ENCODE data around the gene SORCS3. TPM values are rescaled to one million over a fixed set of nuclear protein-coding genes. Genes with fewer than 3 reads are reported as not detected.

SORCS3 gene
- total RNA-seq, 1 experiment from 2014 or later: not detected

DNA sequence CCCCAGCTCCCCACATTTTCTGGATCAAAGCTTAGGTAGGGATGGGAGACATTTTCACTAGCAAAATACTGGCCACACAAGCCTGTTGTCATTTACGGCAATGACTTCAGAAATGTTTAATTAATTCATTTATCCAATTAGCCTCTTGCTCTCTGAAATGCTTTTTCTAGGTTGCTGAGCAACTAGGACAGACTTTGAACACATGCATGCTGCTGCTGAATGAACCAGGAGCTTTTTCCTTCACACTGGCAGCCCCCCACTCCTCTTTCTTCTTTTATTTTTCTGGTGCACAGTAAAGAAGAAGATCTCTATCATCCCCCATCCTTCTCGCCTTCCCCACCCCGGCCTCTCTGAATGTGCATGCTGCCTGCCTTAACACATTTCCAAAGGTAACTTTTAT is 22.5 kb downstream of the SORCS3 start:
- Histone ChIP-seq H3K4me2 (ENCODE audit: low read length) (no peak overlapping the region), H3K4me1 (ENCODE audit: insufficient read depth, low read length) (no peaks in the 10 kb centered on the region), H3K9me3 (ENCODE audit: low read length) (no peaks in the 10 kb centered on the region), H4K20me1 (ENCODE audit: low read length) (no peaks in the 10 kb centered on the region), H2AFZ (ENCODE audit: low read length) (no peak overlapping the region), H3K36me3 (ENCODE audit: low read depth, low read length) (no peaks in the 10 kb centered on the region), H3K27me3 (ENCODE audit: low read length) (no peaks in the 10 kb centered on the region; the same call in 1 of the 2 replicates), H3K9ac (ENCODE audit: low read length) (no peak overlapping the region), H3K79me2 (ENCODE audit: low read length) (no peaks in the 10 kb centered on the region), H3K4me3 (ENCODE audit: low read length) (no peak overlapping the region), H3F3A (ENCODE audit: low read length, unreplicated experiment) (no peaks in the 10 kb centered on the region), H3K27ac (ENCODE audit: low read length) (no peak overlapping the region), H3K9me2 (replicated peaks; ENCODE audit: low read length) (no peaks in the 10 kb centered on the region)
- ChIA-PET POLR2A (ENCODE audit: unreplicated experiment) (no interaction called here), CTCF (no interaction called here)
- BruUV-seq (replicated peaks): no TSS peak
- TF ChIP-seq EZH2phosphoT487 (IDR thresholded peaks at IDR 0.05; ENCODE audit: borderline replicate concordance, low read length) (no peak), CTCF (conservative IDR thresholded peaks at IDR 0.05; ENCODE audit: low read depth, low read length) (no peak), EZH2 (IDR thresholded peaks at IDR 0.05; ENCODE audit: low read length, unreplicated experiment) (no peak)
- DNase-seq (no peak), ATAC-seq (no peak)
- intact Hi-C loops (cut with micrococcal nuclease): no loop called here

DNA sequence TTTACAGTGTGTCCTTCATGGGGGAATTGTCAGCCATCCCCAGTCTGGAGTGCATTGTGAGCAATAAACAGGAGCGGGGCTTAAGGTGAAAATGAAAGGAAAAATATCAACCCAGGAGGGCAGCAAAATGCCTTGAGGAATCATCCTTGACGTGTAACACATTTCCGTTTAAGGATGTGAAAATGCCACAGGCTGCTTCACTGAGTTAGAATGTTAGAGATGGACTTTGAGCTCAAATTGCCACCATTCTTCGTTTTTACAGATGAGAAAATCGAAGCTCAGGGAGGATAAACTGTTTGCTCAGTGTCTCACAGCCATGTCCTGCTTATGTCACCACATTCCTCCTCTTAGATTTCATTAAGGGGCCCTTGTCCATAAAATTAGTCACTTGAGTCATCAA is 23.1 kb downstream of the SORCS3 start:
- H3K79me2 ChIP-seq (ENCODE audit: low read length): no peaks in the 10 kb centered on the region
- no peaks in the 10 kb centered on the region for H4K20me1 ChIP-seq (ENCODE audit: low read length)
- no peaks in the 10 kb centered on the region for H3K4me1 ChIP-seq (ENCODE audit: insufficient read depth, low read length)
- no peak overlapping the region for H2AFZ ChIP-seq (ENCODE audit: low read length)
- intact Hi-C loops (cut with micrococcal nuclease): no loop called here
- no peak for ATAC-seq
- no peak overlapping the region for H3K9ac ChIP-seq (ENCODE audit: low read length)
- H3F3A ChIP-seq (ENCODE audit: low read length, unreplicated experiment): no peaks in the 10 kb centered on the region
- no peaks in the 10 kb centered on the region for H3K9me3 ChIP-seq (ENCODE audit: low read length)
- no peaks in the 10 kb centered on the region; the same call in 1 of the 2 replicates for H3K27me3 ChIP-seq (ENCODE audit: low read length)
- CTCF ChIA-PET: no interaction called here
- no peak overlapping the region for H3K27ac ChIP-seq (ENCODE audit: low read length)
- TF ChIP-seq EZH2 (IDR thresholded peaks at IDR 0.05; ENCODE audit: low read length, unreplicated experiment): no peak
- no peak for TF ChIP-seq CTCF (conservative IDR thresholded peaks at IDR 0.05; ENCODE audit: low read depth, low read length)
- no peak for TF ChIP-seq EZH2phosphoT487 (IDR thresholded peaks at IDR 0.05; ENCODE audit: borderline replicate concordance, low read length)
- DNase-seq: no peak
- H3K9me2 ChIP-seq (replicated peaks; ENCODE audit: low read length): no peaks in the 10 kb centered on the region
- BruUV-seq (replicated peaks): no TSS peak
- H3K36me3 ChIP-seq (ENCODE audit: low read depth, low read length): no peaks in the 10 kb centered on the region
- no peak overlapping the region for H3K4me2 ChIP-seq (ENCODE audit: low read length)
- POLR2A ChIA-PET (ENCODE audit: unreplicated experiment): no interaction called here
- H3K4me3 ChIP-seq (ENCODE audit: low read length): no peak overlapping the region

GRCh38 chr10:104665174-104665573 is 24.1 kb downstream of the SORCS3 start:
- ATAC-seq (no peak), DNase-seq (no peak)
- no peak overlapping the region for H3K9ac ChIP-seq (ENCODE audit: low read length)
- ChIA-PET CTCF (no interaction called here), POLR2A (ENCODE audit: unreplicated experiment) (no interaction called here)
- H3K4me3 ChIP-seq (ENCODE audit: low read length): no peak overlapping the region
- BruUV-seq (replicated peaks): no TSS peak
- no peaks in the 10 kb centered on the region; the same call in 1 of the 2 replicates for H3K27me3 ChIP-seq (ENCODE audit: low read length)
- no peaks in the 10 kb centered on the region for H3K9me2 ChIP-seq (replicated peaks; ENCODE audit: low read length)
- no peaks in the 10 kb centered on the region for H3K9me3 ChIP-seq (ENCODE audit: low read length)
- no peak overlapping the region for H2AFZ ChIP-seq (ENCODE audit: low read length)
- H3K4me2 ChIP-seq (ENCODE audit: low read length): no peak overlapping the region
- H3F3A ChIP-seq (ENCODE audit: low read length, unreplicated experiment): no peaks in the 10 kb centered on the region
- H4K20me1 ChIP-seq (ENCODE audit: low read length): no peaks in the 10 kb centered on the region
- no peak overlapping the region for H3K27ac ChIP-seq (ENCODE audit: low read length)
- no peak for TF ChIP-seq EZH2 (IDR thresholded peaks at IDR 0.05; ENCODE audit: low read length, unreplicated experiment)
- no peak for TF ChIP-seq CTCF (conservative IDR thresholded peaks at IDR 0.05; ENCODE audit: low read depth, low read length)
- no peak for TF ChIP-seq EZH2phosphoT487 (IDR thresholded peaks at IDR 0.05; ENCODE audit: borderline replicate concordance, low read length)
- H3K4me1 ChIP-seq (ENCODE audit: insufficient read depth, low read length): no peaks in the 10 kb centered on the region
- no peaks in the 10 kb centered on the region for H3K36me3 ChIP-seq (ENCODE audit: low read depth, low read length)
- intact Hi-C loops (cut with micrococcal nuclease): no loop called here
- no peaks in the 10 kb centered on the region for H3K79me2 ChIP-seq (ENCODE audit: low read length)

Data from PC-3 (cell line).